IMR-90 (cell line): ENCODE results near the gene OGG1. TPM values are rescaled to one million over a fixed set of nuclear protein-coding genes. Genes with fewer than 3 reads are reported as not detected.

ENCODE experiments used
- ATAC-seq: fragments of 200-7000 bp; cut with Tn5 transposase; 2 replicates; pipeline ENCODE4 v1.9.1; 2020; ENCODE audit warnings: low read depth, mild to moderate bottlenecking, moderate library complexity
- BruUV-seq: library from RNA; stranded (reverse); fragments of 400-500 nt; replicated peaks from 2 replicates; lab custom pipeline; 2021; lab: Mats Ljungman, UMichigan
- CTCF ChIA-PET: fragments of 300-600 bp; formaldehyde crosslinking; extraction: SDS; loops from one replicate; lab custom pipeline; 2021; ENCODE audit warnings: antibody characterized with exemption; lab: Yijun Ruan, JAX
- POLR2A ChIA-PET: fragments of 300-600 bp; sonication (Branson Sonifier 250); formaldehyde crosslinking; loops from one replicate; lab custom pipeline; 2022; ENCODE audit warnings: antibody characterized with exemption; ENCODE audit not compliant: unreplicated experiment; lab: Charles Lee
- DNase-seq: peaks from one replicate; pipeline ENCODE4 v3.0.0; 2013
- H2AFZ ChIP-seq: replicated peaks from 2 replicates; pipeline ENCODE3; 2013; ENCODE audit warnings: low read length, mild to moderate bottlenecking; ENCODE audit not compliant: poor library complexity
- H2AK5ac ChIP-seq: 2 replicates; pipeline ENCODE4 v1.6.1; 2013; ENCODE audit warnings: low read depth, low read length, inconsistent platforms
- H2AK9ac ChIP-seq: replicated peaks from 2 replicates; pipeline ENCODE3; 2013; ENCODE audit warnings: mild to moderate bottlenecking, low read depth, low read length, moderate library complexity; ENCODE audit not compliant: poor library complexity
- H2BK120ac ChIP-seq: 2 replicates; pipeline ENCODE4 v1.6.1; 2013; ENCODE audit warnings: low read depth, low read length, inconsistent platforms
- H2BK15ac ChIP-seq: 3 replicates; pipeline ENCODE4 v1.6.1; 2013; ENCODE audit warnings: low read depth, low read length, inconsistent platforms
- H2BK20ac ChIP-seq: 2 replicates; pipeline ENCODE4 v1.6.1; 2013; ENCODE audit warnings: low read depth, mild to moderate bottlenecking, inconsistent platforms, low read length, moderate library complexity
- H2BK5ac ChIP-seq: 2 replicates; pipeline ENCODE4 v1.6.1; 2013; ENCODE audit warnings: mild to moderate bottlenecking, low read depth, low read length, inconsistent platforms; ENCODE audit not compliant: poor library complexity, severe bottlenecking
- H3K14ac ChIP-seq: replicated peaks from 2 replicates; pipeline ENCODE4 v1.6.1; 2013; ENCODE audit warnings: low read depth, low read length, inconsistent platforms
- H3K18ac ChIP-seq: 2 replicates; pipeline ENCODE4 v1.6.1; 2013; ENCODE audit warnings: low read depth, low read length, control low read depth
- H3K23ac ChIP-seq: 2 replicates; pipeline ENCODE4 v1.6.1; 2013; ENCODE audit warnings: low read depth, low read length, inconsistent platforms
- H3K27ac ChIP-seq: 2 replicates; pipeline ENCODE4 v1.5.1; 2013; ENCODE audit warnings: mild to moderate bottlenecking, control low read depth, low read length; ENCODE audit not compliant: insufficient read depth
- H3K27me3 ChIP-seq: 2 replicates; pipeline ENCODE4 v1.6.1; 2013; ENCODE audit warnings: low read length; ENCODE audit not compliant: control insufficient read depth, insufficient read depth
- H3K36me3 ChIP-seq: 2 replicates; pipeline ENCODE4 v1.6.1; 2013; ENCODE audit warnings: low read length, mixed read lengths; ENCODE audit not compliant: control insufficient read depth, insufficient read depth
- H3K4ac ChIP-seq: 2 replicates; pipeline ENCODE4 v1.6.1; 2013; ENCODE audit warnings: low read depth, low read length, inconsistent platforms
- H3K4me1 ChIP-seq: 2 replicates; pipeline ENCODE4 v1.6.1; 2013; ENCODE audit warnings: low read length, mixed read lengths; ENCODE audit not compliant: control insufficient read depth, insufficient read depth
- H3K4me2 ChIP-seq: 2 replicates; pipeline ENCODE4 v1.6.1; 2013; ENCODE audit warnings: low read depth, mild to moderate bottlenecking, control low read depth, low read length, moderate library complexity
- H3K4me3 ChIP-seq: 2 replicates; pipeline ENCODE4 v1.5.1; 2013; ENCODE audit warnings: low read depth, mild to moderate bottlenecking, control low read depth, low read length, moderate library complexity; ENCODE audit not compliant: insufficient read depth
- H3K56ac ChIP-seq: 2 replicates; pipeline ENCODE4 v1.6.1; 2013; ENCODE audit warnings: low read length, inconsistent platforms; ENCODE audit not compliant: insufficient read depth; ENCODE audit errors: extremely low read depth
- H3K79me1 ChIP-seq, 2 experiments: 2 replicates each; pipeline ENCODE4 v1.6.1; 2013; ENCODE audit warnings: low read length in 2 of 2, inconsistent platforms in 1 of 2, low read depth in 1 of 2
- H3K9ac ChIP-seq: 2 replicates; pipeline ENCODE4 v1.6.1; 2013; ENCODE audit warnings: low read depth, low read length, control low read depth
- H3K9me1 ChIP-seq: 2 replicates; pipeline ENCODE4 v1.6.1; 2013; ENCODE audit warnings: low read length, inconsistent platforms; ENCODE audit not compliant: insufficient read depth
- H3K9me3 ChIP-seq: 2 replicates; pipeline ENCODE4 v1.6.1; 2013; ENCODE audit warnings: low read length; ENCODE audit not compliant: control insufficient read depth, insufficient read depth
- H4K20me1 ChIP-seq: 2 replicates; pipeline ENCODE4 v1.6.1; 2013; ENCODE audit warnings: low read length, inconsistent platforms; ENCODE audit not compliant: insufficient read depth
- H4K5ac ChIP-seq: 2 replicates; pipeline ENCODE4 v1.6.1; 2013; ENCODE audit warnings: mild to moderate bottlenecking, low read depth, low read length, control low read depth
- H4K8ac ChIP-seq, 2 experiments: 2 replicates each; pipeline ENCODE4 v1.6.1; 2013; ENCODE audit warnings: low read depth in 2 of 2, low read length in 2 of 2, control low read depth in 1 of 2, inconsistent platforms in 1 of 2
- H4K91ac ChIP-seq: 2 replicates; pipeline ENCODE4 v1.6.1; 2013; ENCODE audit warnings: low read depth, low read length, inconsistent platforms; ENCODE audit not compliant: insufficient read depth
- BHLHE40 ChIP-seq: fragments of 150-350 bp; IDR thresholded peaks from 2 replicates; pipeline ENCODE4 v1.6.1; 2016; ENCODE audit warnings: mild to moderate bottlenecking, low read depth, low read length
- CEBPB ChIP-seq: IDR thresholded peaks from 2 replicates; pipeline ENCODE4 v1.6.1; 2012; ENCODE audit warnings: low read depth, low read length, improper control_type of control experiment
- CHD1 ChIP-seq: IDR thresholded peaks from 2 replicates; pipeline ENCODE4 v1.6.1; 2012; ENCODE audit warnings: low read depth, low read length, improper control_type of control experiment
- FOS ChIP-seq: fragments of 150-350 bp; IDR thresholded peaks from 2 replicates; pipeline ENCODE4 v1.6.1; 2016; ENCODE audit warnings: low read depth, low read length
- MAFK ChIP-seq: IDR thresholded peaks from 2 replicates; pipeline ENCODE4 v1.6.1; 2012; ENCODE audit warnings: low read depth, low read length, improper control_type of control experiment
- MAZ ChIP-seq: IDR thresholded peaks from 2 replicates; pipeline ENCODE4 v1.6.1; 2012; ENCODE audit warnings: low read depth, mild to moderate bottlenecking, low read length, improper control_type of control experiment, moderate library complexity, borderline replicate concordance
- MXI1 ChIP-seq: IDR thresholded peaks from 2 replicates; pipeline ENCODE4 v1.6.1; 2012; ENCODE audit warnings: low read depth, mild to moderate bottlenecking, low read length, moderate library complexity, borderline replicate concordance
- NFE2L2 ChIP-seq: fragments of 150-350 bp; IDR thresholded peaks from 2 replicates; pipeline ENCODE4 v1.6.1; 2016; ENCODE audit warnings: low read depth, mild to moderate bottlenecking, low read length
- POLR2A ChIP-seq: IDR thresholded peaks from 2 replicates; pipeline ENCODE4 v1.6.1; 2012; ENCODE audit warnings: mild to moderate bottlenecking, low read depth, low read length
- RAD21 ChIP-seq: IDR thresholded peaks from 2 replicates; pipeline ENCODE4 v1.6.1; 2012; ENCODE audit warnings: low read length, improper control_type of control experiment
- RCOR1 ChIP-seq: IDR thresholded peaks from 2 replicates; pipeline ENCODE4 v1.6.1; 2012; ENCODE audit warnings: mild to moderate bottlenecking, low read length, improper control_type of control experiment; ENCODE audit not compliant: insufficient replicate concordance
- RFX5 ChIP-seq: IDR thresholded peaks from 2 replicates; pipeline ENCODE4 v1.8.0; 2012; ENCODE audit warnings: low read depth, mild to moderate bottlenecking, low read length, moderate library complexity
- SMC3 ChIP-seq: fragments of 150-350 bp; IDR thresholded peaks from 2 replicates; pipeline ENCODE4 v1.6.1; 2016; ENCODE audit warnings: low read depth, mild to moderate bottlenecking, antibody characterized with exemption, low read length, moderate library complexity
- WGBS, 2 experiments: methylation state at CpG; one replicate each; pipeline versions ENCODE4 v1.1.5 to v1.1.7; 2013; ENCODE audit warnings: missing lambda C conversion rate in 2 of 2; ENCODE audit not compliant: insufficient read length in 1 of 2; ENCODE audit errors: extremely low coverage in 2 of 2; 5-methylcytosine and 5-hydroxymethylcytosine counted together
- dilution Hi-C: fragments of 300-500 bp; cut with HindIII; formaldehyde crosslinking; loops from one replicate; pipeline ENCODE4 v1.14.3; 2018; ENCODE audit warnings: low sequenced_read_pairs; ENCODE audit not compliant: unreplicated experiment
- in situ Hi-C: fragments of 300-500 bp; cut with MboI; formaldehyde crosslinking; loops from 3 replicates; pipeline ENCODE4 v1.14.3; 2019; ENCODE audit warnings: low sequenced_read_pairs, inconsistent platforms, mixed read lengths
- intact Hi-C: fragments of 100-400 bp; cut with micrococcal nuclease; formaldehyde crosslinking; loops from 2 replicates; pipeline ENCODE4 v1.10.0; 2022
- polyA plus RNA-seq, 3 experiments: library from polyadenylated mRNA; depleted of rRNA; stranded (reverse); fragments of >200 nt; gene quantifications; 2 replicates each; pipeline ENCODE4 v1.2.3, GENCODE V29; 2012; ENCODE audit warnings: low replicate concordance in 1 of 3
- total RNA-seq: library from RNA; depleted of rRNA; stranded (reverse); fragments of >200 nt; gene quantifications from 2 replicates; pipeline ENCODE4 v1.2.3, GENCODE V29; 2012
- TF ChIP-seq, protein P1 (sequence below): fragments of 150-350 bp; IDR thresholded peaks from 2 replicates; pipeline ENCODE4 v1.6.1; 2016; ENCODE audit warnings: low read depth, mild to moderate bottlenecking, low read length, moderate library complexity, borderline replicate concordance
- TF ChIP-seq, protein P2 (sequence below): fragments of 150-350 bp; IDR thresholded peaks from 2 replicates; pipeline ENCODE4 v1.6.1; 2017; ENCODE audit warnings: mild to moderate bottlenecking, antibody characterized with exemption, low read length, low read depth
- TF ChIP-seq, protein P3 (sequence below): conservative IDR thresholded peaks from 2 replicates; pipeline ENCODE4 v1.5.1; 2012; ENCODE audit warnings: mild to moderate bottlenecking, low read depth, low read length, improper control_type of control experiment

Gene OGG1
- total and polyA plus RNA-seq, 2 of the 4 experiments (the other 2 are of a cell fraction): 14.9 to 25.6 TPM

DNA sequence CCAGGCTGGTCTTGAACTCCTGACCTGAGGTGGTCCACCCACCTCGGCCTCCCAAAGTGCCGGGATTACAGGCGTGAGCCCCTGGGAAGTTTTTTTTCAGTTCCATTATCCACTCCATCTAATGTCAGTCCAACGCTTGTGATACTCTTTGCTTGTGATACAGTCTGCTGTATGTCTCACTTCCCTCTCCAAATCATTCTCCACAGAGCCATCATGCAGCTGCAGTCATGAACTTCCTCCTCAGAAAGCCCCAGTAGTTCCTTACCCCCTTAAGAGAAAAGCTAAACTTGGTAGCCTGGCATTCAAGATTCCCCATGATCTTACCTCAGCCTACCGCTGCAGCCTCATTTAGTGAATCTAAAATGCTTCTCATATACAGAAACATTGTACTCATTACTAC, 45.5 kb downstream of the OGG1 start:
- dilution Hi-C loops (no loop called here), in situ Hi-C loops (no loop called here), intact Hi-C loops (no loop called here)
- Histone ChIP-seq H3K23ac (no peak overlapping the region), H3K9me3 (no peaks in the 10 kb centered on the region), H3K4me1 (peaks cover 9% of the 10 kb centered on the region), H4K8ac (no peak overlapping the region), H3K18ac (no peak overlapping the region), H2AK5ac (no peak overlapping the region), H2BK15ac (no peak overlapping the region; the same call in 2 of the 3 replicates), H3K4me3 (no peak overlapping the region), H4K91ac (no peak overlapping the region), H3K9ac (no peak overlapping the region), H4K5ac (no peak overlapping the region), H3K56ac (no peak overlapping the region), H3K4ac (no peak overlapping the region), H2BK5ac (no peak overlapping the region), H3K14ac (no peak overlapping the region), H4K20me1 (peaks cover 31% of the 10 kb centered on the region; the same call in 1 of the 2 replicates), H3K27ac (no peak overlapping the region), H2AK9ac (no peak overlapping the region), H2AFZ (no peak overlapping the region), H3K27me3 (no peaks in the 10 kb centered on the region), H2BK20ac (no peak overlapping the region), H3K4me2 (no peak overlapping the region), H3K79me1 (peaks cover 45 to 66% of the 10 kb centered on the region in 2 experiments), H3K9me1 (peaks cover 14% of the 10 kb centered on the region), H3K36me3 (peaks cover 40% of the 10 kb centered on the region), H2BK120ac (no peak overlapping the region)
- ATAC-seq (no peak), DNase-seq (no peak)
- TF ChIP-seq MAZ (no peak), RAD21 (no peak), CHD1 (no peak), BHLHE40 (no peak), POLR2A (no peak), MXI1 (no peak), FOS (no peak), RFX5 (no peak), SMC3 (no peak), MAFK (no peak), NFE2L2 (no peak), RCOR1 (no peak), CEBPB (no peak)
- TF ChIP-seq, protein P1, sequence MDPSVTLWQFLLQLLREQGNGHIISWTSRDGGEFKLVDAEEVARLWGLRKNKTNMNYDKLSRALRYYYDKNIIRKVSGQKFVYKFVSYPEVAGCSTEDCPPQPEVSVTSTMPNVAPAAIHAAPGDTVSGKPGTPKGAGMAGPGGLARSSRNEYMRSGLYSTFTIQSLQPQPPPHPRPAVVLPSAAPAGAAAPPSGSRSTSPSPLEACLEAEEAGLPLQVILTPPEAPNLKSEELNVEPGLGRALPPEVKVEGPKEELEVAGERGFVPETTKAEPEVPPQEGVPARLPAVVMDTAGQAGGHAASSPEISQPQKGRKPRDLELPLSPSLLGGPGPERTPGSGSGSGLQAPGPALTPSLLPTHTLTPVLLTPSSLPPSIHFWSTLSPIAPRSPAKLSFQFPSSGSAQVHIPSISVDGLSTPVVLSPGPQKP: no peak
- TF ChIP-seq, protein P2, sequence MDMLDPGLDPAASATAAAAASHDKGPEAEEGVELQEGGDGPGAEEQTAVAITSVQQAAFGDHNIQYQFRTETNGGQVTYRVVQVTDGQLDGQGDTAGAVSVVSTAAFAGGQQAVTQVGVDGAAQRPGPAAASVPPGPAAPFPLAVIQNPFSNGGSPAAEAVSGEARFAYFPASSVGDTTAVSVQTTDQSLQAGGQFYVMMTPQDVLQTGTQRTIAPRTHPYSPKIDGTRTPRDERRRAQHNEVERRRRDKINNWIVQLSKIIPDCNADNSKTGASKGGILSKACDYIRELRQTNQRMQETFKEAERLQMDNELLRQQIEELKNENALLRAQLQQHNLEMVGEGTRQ: no peak
- TF ChIP-seq, protein P3, sequence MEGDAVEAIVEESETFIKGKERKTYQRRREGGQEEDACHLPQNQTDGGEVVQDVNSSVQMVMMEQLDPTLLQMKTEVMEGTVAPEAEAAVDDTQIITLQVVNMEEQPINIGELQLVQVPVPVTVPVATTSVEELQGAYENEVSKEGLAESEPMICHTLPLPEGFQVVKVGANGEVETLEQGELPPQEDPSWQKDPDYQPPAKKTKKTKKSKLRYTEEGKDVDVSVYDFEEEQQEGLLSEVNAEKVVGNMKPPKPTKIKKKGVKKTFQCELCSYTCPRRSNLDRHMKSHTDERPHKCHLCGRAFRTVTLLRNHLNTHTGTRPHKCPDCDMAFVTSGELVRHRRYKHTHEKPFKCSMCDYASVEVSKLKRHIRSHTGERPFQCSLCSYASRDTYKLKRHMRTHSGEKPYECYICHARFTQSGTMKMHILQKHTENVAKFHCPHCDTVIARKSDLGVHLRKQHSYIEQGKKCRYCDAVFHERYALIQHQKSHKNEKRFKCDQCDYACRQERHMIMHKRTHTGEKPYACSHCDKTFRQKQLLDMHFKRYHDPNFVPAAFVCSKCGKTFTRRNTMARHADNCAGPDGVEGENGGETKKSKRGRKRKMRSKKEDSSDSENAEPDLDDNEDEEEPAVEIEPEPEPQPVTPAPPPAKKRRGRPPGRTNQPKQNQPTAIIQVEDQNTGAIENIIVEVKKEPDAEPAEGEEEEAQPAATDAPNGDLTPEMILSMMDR: no peak
- POLR2A ChIA-PET: no interaction called here
- WGBS, 2 experiments: 86% methylated on average over 1 of the region's 5 CpGs; no CpG with 5 or more reads in 1 of the 2 experiments
- BruUV-seq: no TSS peak
- CTCF ChIA-PET: no interaction called here
